ENCODE data around the gene FLT1. TPM values are rescaled to one million over a fixed set of nuclear protein-coding genes. Genes with fewer than 3 reads are reported as not detected.
A peak's percentile ranks its signal among the peaks of the same experiment; 100 is the strongest.

The FLT1 gene
- total RNA-seq, 2 donors from 2014 or later: 12.3 to 44.6 TPM

DNA sequence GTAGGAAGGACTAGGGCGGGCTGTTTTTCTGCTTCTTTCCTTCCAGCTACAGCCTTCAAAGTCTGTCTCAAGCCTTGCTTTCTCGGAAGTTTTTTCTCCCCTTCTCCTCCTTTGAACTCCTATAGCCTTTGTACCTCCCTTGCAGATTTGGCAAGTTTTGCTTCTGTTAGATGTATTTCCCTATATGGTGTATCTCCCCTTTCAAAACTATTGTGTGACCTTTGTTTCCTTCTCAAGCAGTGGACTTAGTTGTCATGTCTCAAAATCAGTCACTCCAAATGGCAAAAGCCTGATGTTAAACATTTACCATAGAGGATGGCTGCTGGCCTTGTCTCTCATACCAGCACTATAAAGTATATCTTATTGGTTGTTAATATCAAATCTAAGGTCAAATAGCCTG is 152.7 kb downstream of the FLT1 start:
- H3K9me3 ChIP-seq: no peaks in the 10 kb centered on the region
- ATAC-seq (ENCODE audit: insufficient number of reproducible peaks, low FRiP score, low read depth): no peak
- DNase-seq (ENCODE audit: low spot score): no peak
- H3K4me3 ChIP-seq: no peak overlapping the region
- peaks cover 8 to 18% of the 10 kb centered on the region in 2 donors for H3K4me1 ChIP-seq (ENCODE audit: control insufficient read depth in 1 of 2, low read depth in 2 of 2)
- no peak overlapping the region for H3K27ac ChIP-seq
- TF ChIP-seq, protein P1, sequence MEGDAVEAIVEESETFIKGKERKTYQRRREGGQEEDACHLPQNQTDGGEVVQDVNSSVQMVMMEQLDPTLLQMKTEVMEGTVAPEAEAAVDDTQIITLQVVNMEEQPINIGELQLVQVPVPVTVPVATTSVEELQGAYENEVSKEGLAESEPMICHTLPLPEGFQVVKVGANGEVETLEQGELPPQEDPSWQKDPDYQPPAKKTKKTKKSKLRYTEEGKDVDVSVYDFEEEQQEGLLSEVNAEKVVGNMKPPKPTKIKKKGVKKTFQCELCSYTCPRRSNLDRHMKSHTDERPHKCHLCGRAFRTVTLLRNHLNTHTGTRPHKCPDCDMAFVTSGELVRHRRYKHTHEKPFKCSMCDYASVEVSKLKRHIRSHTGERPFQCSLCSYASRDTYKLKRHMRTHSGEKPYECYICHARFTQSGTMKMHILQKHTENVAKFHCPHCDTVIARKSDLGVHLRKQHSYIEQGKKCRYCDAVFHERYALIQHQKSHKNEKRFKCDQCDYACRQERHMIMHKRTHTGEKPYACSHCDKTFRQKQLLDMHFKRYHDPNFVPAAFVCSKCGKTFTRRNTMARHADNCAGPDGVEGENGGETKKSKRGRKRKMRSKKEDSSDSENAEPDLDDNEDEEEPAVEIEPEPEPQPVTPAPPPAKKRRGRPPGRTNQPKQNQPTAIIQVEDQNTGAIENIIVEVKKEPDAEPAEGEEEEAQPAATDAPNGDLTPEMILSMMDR (IDR thresholded peaks at IDR 0.05): no peak
- no peaks in the 10 kb centered on the region for H3K27me3 ChIP-seq (replicated peaks; ENCODE audit: insufficient read depth)
- H3K36me3 ChIP-seq: no peaks in the 10 kb centered on the region

DNA sequence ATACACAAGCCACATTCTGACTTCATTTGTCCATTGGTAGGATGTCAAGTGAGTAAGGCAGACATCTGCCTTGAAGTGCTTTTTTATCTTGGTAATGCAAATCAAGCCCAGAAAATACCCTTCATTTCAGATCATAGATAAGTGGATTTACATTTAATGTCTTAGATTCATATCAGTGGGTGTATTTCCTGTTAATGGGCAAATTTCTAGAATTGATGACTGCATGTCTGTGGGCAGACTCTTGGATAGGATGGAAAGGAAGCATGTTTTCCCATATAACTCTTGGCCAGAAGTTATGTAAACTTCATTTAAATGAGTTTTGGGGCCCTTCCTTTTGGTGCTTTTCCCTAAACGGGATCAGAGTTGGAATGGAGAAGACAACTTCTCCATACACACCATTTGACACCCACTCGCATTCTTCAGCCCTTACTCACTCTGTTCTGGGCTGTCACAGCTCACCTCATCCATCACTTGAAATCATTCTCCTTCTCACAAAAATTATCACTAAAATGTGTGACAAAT is 154.6 kb downstream of the FLT1 start:
- DNase-seq (ENCODE audit: low spot score): no peak
- Histone ChIP-seq H3K36me3 (no peaks in the 10 kb centered on the region), H3K9me3 (no peaks in the 10 kb centered on the region), H3K27me3 (replicated peaks; ENCODE audit: insufficient read depth) (no peaks in the 10 kb centered on the region), H3K4me3 (no peak overlapping the region), H3K4me1 (ENCODE audit: control insufficient read depth in 1 of 2, low read depth in 2 of 2) (peaks cover 9 to 29% of the 10 kb centered on the region in 2 donors), H3K27ac (no peak overlapping the region)
- TF ChIP-seq, protein P1 (IDR thresholded peaks at IDR 0.05): no peak
- no peak for ATAC-seq (ENCODE audit: insufficient number of reproducible peaks, low FRiP score, low read depth)

DNA sequence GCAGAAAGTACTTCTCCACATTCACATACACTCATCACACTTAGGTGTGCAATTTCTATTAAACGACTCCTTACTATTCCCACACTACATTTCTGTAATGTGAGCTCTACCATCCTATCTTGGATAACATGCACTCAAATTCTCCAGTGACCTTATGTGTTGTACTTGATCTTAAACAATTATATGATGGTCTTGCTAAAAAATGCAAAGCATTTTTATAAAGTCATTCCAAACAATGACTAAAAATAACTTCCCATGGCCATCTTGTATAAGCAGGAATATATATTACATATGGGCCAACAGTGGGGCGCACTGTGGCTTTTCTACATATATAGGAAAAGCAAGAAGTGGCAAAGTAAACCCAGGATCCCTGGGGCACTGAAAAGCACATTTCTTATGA is 155.5 kb downstream of the FLT1 start:
- Histone ChIP-seq H3K27me3 (replicated peaks; ENCODE audit: insufficient read depth) (no peaks in the 10 kb centered on the region), H3K36me3 (no peaks in the 10 kb centered on the region), H3K27ac (no peak overlapping the region), H3K4me3 (no peak overlapping the region), H3K9me3 (no peaks in the 10 kb centered on the region), H3K4me1 (ENCODE audit: control insufficient read depth in 1 of 2, low read depth in 2 of 2) (peaks cover 9 to 29% of the 10 kb centered on the region in 2 donors)
- no peak for ATAC-seq (ENCODE audit: insufficient number of reproducible peaks, low FRiP score, low read depth)
- TF ChIP-seq, protein P1 (IDR thresholded peaks at IDR 0.05): no peak
- no peak for DNase-seq (ENCODE audit: low spot score)

DNA sequence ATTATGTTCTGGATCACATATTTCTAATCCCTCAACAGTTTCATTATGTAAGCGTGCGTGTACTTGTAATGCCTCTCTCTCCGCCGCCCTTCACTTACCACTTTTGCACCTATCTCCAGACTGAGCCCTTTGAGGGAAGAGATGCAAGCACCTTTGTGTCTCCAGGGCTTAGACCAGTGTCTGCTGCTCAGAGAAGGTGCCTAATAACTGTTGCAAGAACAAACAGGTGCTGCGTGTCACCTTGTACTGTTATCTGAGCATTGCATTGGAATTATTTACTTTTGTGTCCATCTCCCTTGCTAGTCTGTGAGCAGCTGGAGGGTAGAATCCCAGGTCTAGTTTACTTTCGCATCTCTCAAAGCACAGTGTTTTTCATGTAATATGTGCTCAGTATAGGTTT is 156.2 kb downstream of the FLT1 start:
- Histone ChIP-seq H3K27ac (no peak overlapping the region), H3K4me3 (no peak overlapping the region)

DNA sequence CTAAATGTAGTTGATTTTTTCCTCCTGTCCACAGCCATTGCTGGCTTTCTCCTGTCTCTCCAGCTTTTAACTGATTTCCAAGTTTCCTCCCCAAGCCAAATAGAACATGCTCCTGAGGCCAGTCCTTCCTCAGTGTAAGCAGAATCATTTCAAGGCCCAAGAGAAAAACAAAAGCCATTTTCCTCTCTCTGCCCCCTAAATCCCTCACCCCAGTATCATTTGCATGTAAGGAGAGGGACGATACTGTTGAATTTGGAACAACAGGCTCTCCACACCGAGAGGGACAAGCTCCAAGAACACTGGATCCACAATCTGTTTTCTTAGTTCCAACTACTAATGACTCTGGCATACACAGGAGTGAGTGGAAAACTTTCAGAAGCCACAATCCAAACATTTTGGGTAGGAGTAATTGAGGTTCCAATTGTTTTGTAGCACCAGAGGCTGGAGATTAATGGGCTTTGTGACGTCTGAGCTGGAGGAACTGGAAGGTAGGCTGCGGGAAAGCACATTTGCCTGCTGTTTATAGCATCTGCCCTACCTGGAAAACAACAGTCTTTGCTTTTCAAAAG is 156.8 kb downstream of the FLT1 start:
- DNase-seq (ENCODE audit: low spot score) (no peak), ATAC-seq (ENCODE audit: insufficient number of reproducible peaks, low FRiP score, low read depth) (no peak)
- Histone ChIP-seq H3K4me3 (peak overlapping the region; percentile 18), H3K4me1 (ENCODE audit: control insufficient read depth in 1 of 2, low read depth in 2 of 2) (peaks cover 9 to 29% of the 10 kb centered on the region in 2 donors), H3K36me3 (no peaks in the 10 kb centered on the region), H3K27me3 (replicated peaks; ENCODE audit: insufficient read depth) (no peaks in the 10 kb centered on the region), H3K9me3 (no peaks in the 10 kb centered on the region), H3K27ac (peak overlapping the region; percentile 12 to 40)
- TF ChIP-seq, protein P1 (IDR thresholded peaks at IDR 0.05): no peak

More for the DNA sequence above, 156.2 kb downstream of the FLT1 start:
- H3K36me3 ChIP-seq: no peaks in the 10 kb centered on the region
- DNase-seq (ENCODE audit: low spot score): no peak
- no peak for ATAC-seq (ENCODE audit: insufficient number of reproducible peaks, low FRiP score, low read depth)
- no peaks in the 10 kb centered on the region for H3K27me3 ChIP-seq (replicated peaks; ENCODE audit: insufficient read depth)
- TF ChIP-seq, protein P1 (IDR thresholded peaks at IDR 0.05): no peak
- H3K9me3 ChIP-seq: no peaks in the 10 kb centered on the region
- peaks cover 9 to 29% of the 10 kb centered on the region in 2 donors for H3K4me1 ChIP-seq (ENCODE audit: control insufficient read depth in 1 of 2, low read depth in 2 of 2)
